Measurements from ENCODE around the gene KDM8.

GRCh38 chr16:27195941-27196595, 7.3 kb upstream of the KDM8 start:
- TF ChIP-seq CEBPB (IDR thresholded peaks at IDR 0.05; ENCODE audit: low read depth) (no peak), CTCF (IDR thresholded peaks at IDR 0.05 in 2 of 3, conservative IDR thresholded peaks at IDR 0.05 in 1 of 3; ENCODE audit: borderline replicate concordance in 1 of 3, insufficient read depth in 1 of 3, low read depth in 2 of 3, low read length in 2 of 3) (no peak), REST (IDR thresholded peaks at IDR 0.05; ENCODE audit: low read depth) (no peak), EZH2 (IDR thresholded peaks at IDR 0.05) (no peak), EZH2phosphoT487 (IDR thresholded peaks at IDR 0.05; ENCODE audit: borderline replicate concordance) (no peak), POLR2A (IDR thresholded peaks at IDR 0.05; ENCODE audit: borderline replicate concordance, extremely low read depth, insufficient read depth, insufficient read length) (no peak)

All from HCT116 (cell line).